Sciatic nerve (tissue), 2 donors: Measurements from ENCODE around the gene ZBTB20. TPM values are rescaled to one million over a fixed set of nuclear protein-coding genes. Genes with fewer than 3 reads are reported as not detected.

ENCODE experiments used
- ATAC-seq: fragments of 200-7000 bp; cut with Tn5 transposase; one replicate; pipeline ENCODE4 v1.9.1; 2020; ENCODE audit warnings: mild to moderate bottlenecking, moderate library complexity
- DNase-seq: peaks from one replicate; pipeline ENCODE4 v3.0.0-alpha.2; 2020; ENCODE audit warnings: low spot score
- intact Hi-C: fragments of 100-400 bp; cut with DNase I; formaldehyde crosslinking; loops from one replicate; pipeline ENCODE4 v1.14.2; 2022
- total RNA-seq: library from RNA; stranded (reverse); fragmentation: NEBNext Ultra II Directional; extraction: Animal tissue kit (Norgen Biotek cat#: 25700); gene quantifications from one replicate; pipeline ENCODE4 v1.2.1, GENCODE V29; 2021
- donor health status: DM: no; HTN: no; CAD: no.
- donor health status: DM: no; HTN: no; CAD: no.

ZBTB20 gene
- total RNA-seq, 1 donor from 2014 or later, result 145 TPM

- ATAC-seq (no peak), DNase-seq (no peak)
- intact Hi-C loops, result no loop called here
Observed at GRCh38 chr3:114675104-114675503, 472.0 kb downstream of the ZBTB20 start.

DNA sequence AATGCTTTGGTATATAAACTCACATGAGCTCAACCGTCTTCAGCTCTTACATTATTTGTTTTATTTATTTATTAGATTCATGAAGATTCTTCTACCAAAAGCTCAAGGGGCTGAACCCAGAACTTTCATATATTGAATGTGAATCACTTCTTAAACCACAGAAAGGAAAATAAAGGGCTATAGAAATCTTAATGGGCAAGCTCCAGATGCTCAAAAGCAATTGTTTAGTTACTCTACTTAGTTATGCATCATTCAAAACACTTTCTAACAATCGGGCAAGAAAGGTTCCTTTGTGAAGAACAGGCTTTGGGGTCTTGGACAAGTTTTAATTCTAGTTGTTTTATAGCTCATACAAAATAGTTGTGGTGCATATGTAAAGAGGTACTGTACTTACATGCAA lies 473.1 kb downstream of the ZBTB20 start:
- ATAC-seq (no peak), DNase-seq (no peak)
- intact Hi-C loops, result no loop called here

GRCh38 chr3:114673481-114673880 lies 473.6 kb downstream of the ZBTB20 start:
- DNase-seq (no peak), ATAC-seq (no peak)
- intact Hi-C loops, result no loop called here

DNA sequence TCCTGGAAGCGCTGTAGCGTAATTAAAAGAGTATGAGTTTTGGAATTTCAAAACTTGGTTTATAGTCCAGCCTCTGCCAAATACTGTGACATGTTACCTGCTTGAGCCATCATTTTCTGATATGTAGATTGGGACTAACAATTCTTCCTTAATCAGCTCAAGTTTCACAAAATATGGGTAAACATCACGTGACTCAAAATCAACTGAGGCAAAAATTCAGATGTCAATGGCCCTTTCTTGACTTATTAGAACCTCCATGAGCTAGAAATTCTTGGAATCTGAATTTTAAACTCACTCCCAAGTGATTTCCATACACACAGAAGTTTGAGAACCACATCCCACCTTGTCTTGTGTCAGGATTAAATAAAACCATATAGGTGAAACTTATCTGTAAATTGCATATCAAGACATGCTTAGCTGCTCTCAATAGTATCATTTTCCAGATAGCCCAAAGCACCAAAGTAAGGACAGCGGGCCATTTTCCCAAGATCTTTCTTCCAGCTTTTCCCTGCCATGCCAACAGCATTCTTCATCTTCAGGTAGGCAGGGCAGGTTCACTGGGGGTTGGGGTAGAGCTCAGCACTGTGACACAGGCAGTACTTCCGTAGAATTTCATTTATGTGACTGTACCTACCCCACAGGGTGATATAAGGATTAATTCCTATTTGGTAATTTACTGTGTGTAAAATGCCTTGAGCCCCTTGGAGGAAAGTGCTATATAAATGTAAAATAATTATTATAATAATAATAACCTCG lies 474.2 kb downstream of the ZBTB20 start:
- no peak for DNase-seq

GRCh38 chr3:114671741-114672510 lies 475.2 kb downstream of the ZBTB20 start:
- no peak for DNase-seq
- ATAC-seq, result no peak
- intact Hi-C loops, result no loop called here

More for the DNA sequence above, 474.2 kb downstream of the ZBTB20 start:
- intact Hi-C loops, result no loop called here
- ATAC-seq, result no peak

DNA sequence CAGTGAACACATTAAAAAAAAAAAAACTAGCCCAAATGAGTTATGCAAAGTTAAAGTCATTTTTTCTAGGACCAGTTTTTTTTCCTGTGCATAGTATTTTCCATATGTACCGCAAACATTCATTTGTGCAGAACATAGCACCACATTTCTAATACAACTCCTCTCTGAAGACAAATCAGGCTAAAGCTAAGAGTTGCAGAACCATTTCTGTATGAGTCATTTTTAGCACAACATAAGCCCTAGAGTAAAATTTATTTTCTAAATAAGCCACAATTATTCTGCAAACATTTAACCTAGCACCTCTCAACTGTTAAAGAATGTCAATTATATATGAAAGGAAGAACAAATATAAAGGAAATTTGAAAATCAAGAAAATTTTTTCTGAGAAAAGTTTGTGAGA lies 477.5 kb downstream of the ZBTB20 start:
- intact Hi-C loops, result no loop called here
- DNase-seq (no peak), ATAC-seq (no peak)

- intact Hi-C loops, result no loop called here
- DNase-seq (no peak), ATAC-seq (peak; percentile 68)
Observed at GRCh38 chr3:114668099-114668498, 479.0 kb downstream of the ZBTB20 start.

- DNase-seq, result no peak
- ATAC-seq, result no peak
- intact Hi-C loops, result no loop called here
Observed at GRCh38 chr3:114666623-114667022, 480.5 kb downstream of the ZBTB20 start.

GRCh38 chr3:114664006-114664405 lies 483.1 kb downstream of the ZBTB20 start:
- intact Hi-C loops, result no loop called here
- ATAC-seq (no peak), DNase-seq (no peak)

GRCh38 chr3:114660808-114661207 lies 486.3 kb downstream of the ZBTB20 start:
- intact Hi-C loops, result no loop called here
- ATAC-seq (no peak), DNase-seq (no peak)

DNA sequence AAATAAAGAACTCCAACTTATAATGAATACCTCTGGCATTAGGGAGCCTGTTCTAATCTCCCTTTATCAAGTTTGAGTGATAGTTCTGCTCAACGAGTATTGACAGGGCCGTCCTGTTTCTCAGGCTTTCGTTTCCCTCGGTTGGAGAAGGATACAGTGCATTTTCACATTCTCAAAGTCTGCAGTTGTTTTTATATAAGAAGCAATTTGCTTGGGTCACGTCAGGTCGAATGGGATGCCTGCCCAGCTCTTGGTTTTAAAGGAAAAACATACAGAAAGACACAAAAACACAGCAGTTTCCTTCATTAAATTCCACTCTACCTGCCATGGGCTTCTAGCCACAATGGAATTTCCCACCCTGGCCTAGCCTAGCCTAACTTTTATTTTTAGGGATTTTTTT lies 487.0 kb downstream of the ZBTB20 start:
- DNase-seq (no peak), ATAC-seq (no peak)
- intact Hi-C loops, result no loop called here

DNA sequence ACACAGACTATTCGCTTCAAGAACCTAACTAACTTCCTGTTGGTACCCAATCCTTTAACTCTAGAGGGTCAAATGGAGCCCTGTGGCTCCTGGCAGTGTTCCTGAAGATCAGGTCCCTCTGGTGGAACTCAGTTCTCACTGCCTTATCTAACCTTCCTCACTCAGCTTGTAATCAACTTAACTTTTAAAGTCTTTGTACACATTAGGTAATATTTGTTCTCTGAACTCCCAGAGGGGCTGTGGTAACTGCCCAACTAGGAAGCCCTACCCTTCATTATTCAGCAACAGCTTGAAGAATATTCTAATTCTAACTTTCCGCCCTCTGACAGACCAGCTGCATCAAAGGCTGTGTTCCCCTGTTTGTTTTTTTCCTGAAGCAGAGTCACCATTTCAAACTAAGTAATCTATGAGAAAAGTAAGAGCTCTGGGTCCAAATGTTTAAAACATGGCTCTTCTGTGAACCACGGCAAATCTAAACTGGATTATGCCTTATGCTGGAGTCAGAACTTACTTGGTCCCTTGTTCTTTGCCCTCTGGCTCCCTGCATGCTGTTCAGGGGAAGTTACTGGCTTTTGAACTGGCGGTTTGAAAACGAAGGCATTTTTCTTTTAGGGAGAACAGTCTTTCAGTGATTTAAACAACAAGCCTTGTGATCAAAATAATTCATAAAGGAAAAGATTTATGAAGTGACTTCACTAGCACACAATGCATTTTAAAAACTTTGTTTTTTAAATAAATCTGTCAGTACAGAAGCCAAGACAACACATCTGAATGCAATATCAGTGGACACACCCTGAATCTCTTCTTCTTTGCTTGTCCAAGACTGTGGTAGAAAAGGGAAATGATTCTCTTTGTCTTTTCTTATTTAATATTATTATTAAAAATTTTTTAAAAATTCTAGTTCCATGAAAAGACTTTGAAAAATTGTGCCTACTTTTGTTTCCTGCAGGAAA lies 487.7 kb downstream of the ZBTB20 start:
- DNase-seq, result no peak
- intact Hi-C loops, result no loop called here
- ATAC-seq, result peak; percentile 95

DNA sequence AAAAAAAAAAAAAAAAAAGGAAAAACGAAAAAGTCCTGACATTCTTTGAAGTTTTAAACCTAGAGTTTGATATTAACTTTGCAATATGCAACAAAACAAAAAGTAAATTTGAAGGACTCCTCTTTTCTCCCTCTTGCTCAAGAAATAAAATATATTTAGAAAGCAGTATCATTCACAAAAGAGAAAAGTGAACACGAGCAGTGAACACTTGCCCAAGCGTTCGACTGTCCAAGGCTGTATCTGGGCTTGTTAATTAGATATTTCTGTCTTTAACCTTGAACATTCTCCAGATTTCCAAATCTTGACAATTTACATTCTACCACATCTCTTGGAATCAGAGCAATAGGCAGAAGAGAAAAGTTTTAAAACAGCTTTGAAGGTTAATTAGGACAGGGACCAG lies 495.5 kb downstream of the ZBTB20 start:
- intact Hi-C loops, result no loop called here
- ATAC-seq, result peak; percentile 51

DNA sequence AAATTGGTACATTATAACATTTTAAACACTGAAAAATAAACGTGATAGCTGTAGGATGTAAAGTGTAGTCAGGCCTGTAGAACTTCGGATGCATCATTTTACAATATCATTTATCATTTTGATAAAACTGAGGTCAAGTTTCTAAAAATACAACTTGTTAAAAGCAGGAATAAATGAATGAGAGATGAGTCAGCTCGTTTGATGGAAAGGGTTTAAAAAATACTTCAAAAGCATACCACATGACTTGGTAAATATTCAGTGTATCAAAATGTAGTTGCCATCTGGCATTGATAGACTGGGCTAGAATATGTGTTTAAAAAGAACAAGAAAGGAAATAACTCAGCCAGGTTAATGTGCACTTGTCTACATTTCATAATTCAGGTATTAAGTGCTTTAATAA lies 496.3 kb downstream of the ZBTB20 start:
- no peak for ATAC-seq
- intact Hi-C loops, result no loop called here
- DNase-seq, result no peak

More for the DNA sequence above, 495.5 kb downstream of the ZBTB20 start:
- no peak for DNase-seq

DNA sequence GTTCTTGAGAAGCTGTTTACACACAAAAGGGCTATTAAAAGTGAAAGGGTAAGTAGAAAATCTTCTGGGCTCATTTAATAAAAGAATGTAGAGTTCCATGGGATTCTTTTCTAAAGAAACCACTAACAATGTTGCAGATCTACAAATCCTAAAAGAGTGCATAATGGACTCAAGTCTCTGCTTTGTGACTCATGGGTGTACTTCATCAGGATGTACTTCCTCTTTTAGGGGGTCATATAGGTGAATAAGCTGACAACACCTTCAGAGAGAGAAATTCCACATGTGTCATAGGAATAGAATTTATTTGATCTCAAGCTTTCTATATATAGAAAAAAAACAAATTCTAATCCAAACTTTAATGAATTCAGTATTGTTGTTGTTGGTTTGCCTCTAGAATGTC lies 497.8 kb downstream of the ZBTB20 start:
- ATAC-seq, result no peak
- DNase-seq, result no peak
- intact Hi-C loops, result no loop called here

DNA sequence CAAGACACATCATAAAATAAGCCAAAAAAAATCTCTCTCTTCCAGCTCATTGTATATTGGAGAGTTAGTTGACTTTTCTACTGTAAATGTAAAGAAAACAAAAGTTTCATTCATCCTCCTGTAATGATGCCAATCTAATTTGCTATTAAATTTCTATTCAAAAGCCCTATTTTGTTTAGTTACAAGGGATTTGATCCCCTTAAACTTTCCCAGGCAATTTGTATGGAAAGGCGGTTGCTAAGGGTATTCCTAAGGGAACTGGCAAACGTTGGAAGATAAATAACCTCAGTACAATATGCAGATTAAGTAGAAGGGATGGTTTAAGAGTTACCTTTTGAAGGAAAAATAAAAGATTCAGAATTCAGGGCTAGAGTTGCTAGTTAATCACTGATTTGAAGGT lies 500.6 kb downstream of the ZBTB20 start:
- ATAC-seq, result no peak
- intact Hi-C loops, result no loop called here
- DNase-seq, result no peak

- intact Hi-C loops, result no loop called here
- ATAC-seq (no peak), DNase-seq (no peak)
Observed at GRCh38 chr3:114645392-114645791, 501.7 kb downstream of the ZBTB20 start.

DNA sequence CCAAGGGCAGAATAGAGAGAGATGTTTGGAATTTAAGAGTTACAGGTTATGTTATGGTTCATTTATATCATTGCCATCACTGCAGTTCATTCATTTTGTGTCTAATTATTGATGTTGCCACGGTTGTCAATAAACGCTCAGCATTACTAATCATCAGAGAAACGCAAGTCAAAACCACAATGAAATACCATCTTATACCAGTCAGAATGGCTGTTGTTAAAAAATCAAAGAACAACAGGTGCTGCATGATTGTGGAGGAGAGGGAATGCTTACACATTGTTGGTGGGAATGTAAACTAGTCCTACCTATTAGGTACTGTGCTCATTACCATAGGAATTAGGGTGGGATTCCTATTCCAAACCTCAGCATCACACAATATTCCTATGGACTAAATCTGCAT lies 502.7 kb downstream of the ZBTB20 start:
- intact Hi-C loops, result no loop called here
- DNase-seq, result no peak
- ATAC-seq, result no peak

GRCh38 chr3:114642951-114643741 lies 503.9 kb downstream of the ZBTB20 start:
- DNase-seq, result no peak
- intact Hi-C loops, result no loop called here
- no peak for ATAC-seq
